Activated CD8-positive, alpha-beta memory T cell treated with anti-CD3 and anti-CD28 coated beads, Interleukin-2, amount 50 U/mL, for 1 hour (primary cell): ENCODE data around the gene POLA1.

ENCODE experiments used
- DNase-seq: peaks from one replicate; pipeline ENCODE4 v3.0.0-alpha.2; 2020; ENCODE audit errors: extremely low read depth

Gene POLA1

GRCh38 chrX:25022499-25023325, 329.0 kb downstream of the POLA1 start:
- no peak for DNase-seq

GRCh38 chrX:25023908-25024307, 330.2 kb downstream of the POLA1 start:
- DNase-seq, result no peak

GRCh38 chrX:25025615-25026014, 331.9 kb downstream of the POLA1 start:
- no peak for DNase-seq

GRCh38 chrX:25026576-25026975, 332.9 kb downstream of the POLA1 start:
- no peak for DNase-seq

- DNase-seq, result no peak
Observed at GRCh38 chrX:25028726-25029125, 335.0 kb downstream of the POLA1 start.

GRCh38 chrX:25029288-25029825, 335.6 kb downstream of the POLA1 start:
- no peak for DNase-seq

- no peak for DNase-seq
Observed at GRCh38 chrX:25034889-25035288, 341.2 kb downstream of the POLA1 start.

- no peak for DNase-seq
Observed at GRCh38 chrX:25039036-25039435, 345.3 kb downstream of the POLA1 start.

GRCh38 chrX:25043192-25043591, 349.5 kb downstream of the POLA1 start:
- DNase-seq, result no peak
